ENCODE data around the gene NOTCH3.

- peak; percentile 76 to 84 for TF ChIP-seq RAD21 (IDR thresholded peaks at IDR 0.05)
- no peak for TF ChIP-seq TAF1 (conservative IDR thresholded peaks at IDR 0.05)
- TF ChIP-seq CTCF (IDR thresholded peaks at IDR 0.05; ENCODE audit: low read depth, low read length, missing input control): peak; percentile 98
- TF ChIP-seq ATF3 (IDR thresholded peaks at IDR 0.05): no peak
- no peak for TF ChIP-seq HNF4G (IDR thresholded peaks at IDR 0.05)
- no peak for TF ChIP-seq GABPA (IDR thresholded peaks at IDR 0.05 in 1 of 2, conservative IDR thresholded peaks at IDR 0.05 in 1 of 2)
- TF ChIP-seq REST (IDR thresholded peaks at IDR 0.05): no peak
- TF ChIP-seq NR2F2 (IDR thresholded peaks at IDR 0.05): no peak
- TF ChIP-seq JUND (IDR thresholded peaks at IDR 0.05): no peak
These were observed 23.3 kb downstream of the NOTCH3 start for GRCh38 chr19:15177269-15178116.

Measured in liver (tissue), 3 donors.